ENCODE results near the gene LKAAEAR1. TPM values are rescaled to one million over a fixed set of nuclear protein-coding genes. Genes with fewer than 3 reads are reported as not detected.

LKAAEAR1 gene
- total RNA-seq, 1 donor from 2014 or later: not detected

GRCh38 chr20:64070244-64070993, 13.8 kb downstream of the LKAAEAR1 start:
- Mint-ChIP-seq H3K36me3 (ENCODE audit: insufficient read depth) (no peaks in the 10 kb centered on the region), H3K4me3 (ENCODE audit: low read depth) (no peak overlapping the region), H3K9me3 (ENCODE audit: low read depth) (no peaks in the 10 kb centered on the region), H3K27ac (no peak overlapping the region), H3K4me1 (ENCODE audit: low read depth) (no peaks in the 10 kb centered on the region), H3K27me3 (no peaks in the 10 kb centered on the region)
- TF ChIP-seq CTCF (IDR thresholded peaks at IDR 0.05; ENCODE audit: unreplicated experiment): no peak
- no peak for DNase-seq (ENCODE audit: low spot score, unreplicated experiment)

GRCh38 chr20:64069614-64070243, 14.5 kb downstream of the LKAAEAR1 start:
- DNase-seq (ENCODE audit: low spot score, unreplicated experiment): peak; percentile 66
- Mint-ChIP-seq H3K4me1 (ENCODE audit: low read depth) (peaks cover 2% of the 10 kb centered on the region), H3K27me3 (no peaks in the 10 kb centered on the region), H3K9me3 (ENCODE audit: low read depth) (no peaks in the 10 kb centered on the region), H3K36me3 (ENCODE audit: insufficient read depth) (no peaks in the 10 kb centered on the region), H3K27ac (no peak overlapping the region), H3K4me3 (ENCODE audit: low read depth) (no peak overlapping the region)
- peak; percentile 89 for TF ChIP-seq CTCF (IDR thresholded peaks at IDR 0.05; ENCODE audit: unreplicated experiment)

- no peak for DNase-seq (ENCODE audit: low spot score, unreplicated experiment)
- H3K4me3 Mint-ChIP-seq (ENCODE audit: low read depth): no peak overlapping the region
- H3K4me1 Mint-ChIP-seq (ENCODE audit: low read depth): peaks cover 3% of the 10 kb centered on the region
- no peaks in the 10 kb centered on the region for H3K9me3 Mint-ChIP-seq (ENCODE audit: low read depth)
- no peaks in the 10 kb centered on the region for H3K27me3 Mint-ChIP-seq
- no peaks in the 10 kb centered on the region for H3K36me3 Mint-ChIP-seq (ENCODE audit: insufficient read depth)
- no peak overlapping the region for H3K27ac Mint-ChIP-seq
- no peak for TF ChIP-seq CTCF (IDR thresholded peaks at IDR 0.05; ENCODE audit: unreplicated experiment)
These were observed 15.0 kb downstream of the LKAAEAR1 start for GRCh38 chr20:64069209-64069613.

- Mint-ChIP-seq H3K9me3 (ENCODE audit: low read depth) (no peaks in the 10 kb centered on the region), H3K27ac (no peak overlapping the region), H3K4me1 (ENCODE audit: low read depth) (peaks cover 9% of the 10 kb centered on the region), H3K36me3 (ENCODE audit: insufficient read depth) (no peaks in the 10 kb centered on the region), H3K27me3 (no peaks in the 10 kb centered on the region), H3K4me3 (ENCODE audit: low read depth) (no peak overlapping the region)
- no peak for DNase-seq (ENCODE audit: low spot score, unreplicated experiment)
- TF ChIP-seq CTCF (IDR thresholded peaks at IDR 0.05; ENCODE audit: unreplicated experiment): no peak
These were observed 15.6 kb downstream of the LKAAEAR1 start for GRCh38 chr20:64068386-64069208.

GRCh38 chr20:64067733-64068307, 16.4 kb downstream of the LKAAEAR1 start:
- peaks cover 9% of the 10 kb centered on the region for H3K4me1 Mint-ChIP-seq (ENCODE audit: low read depth)
- no peaks in the 10 kb centered on the region for H3K9me3 Mint-ChIP-seq (ENCODE audit: low read depth)
- no peak overlapping the region for H3K27ac Mint-ChIP-seq
- TF ChIP-seq CTCF (IDR thresholded peaks at IDR 0.05; ENCODE audit: unreplicated experiment): no peak
- H3K36me3 Mint-ChIP-seq (ENCODE audit: insufficient read depth): no peaks in the 10 kb centered on the region
- no peaks in the 10 kb centered on the region for H3K27me3 Mint-ChIP-seq
- no peak overlapping the region for H3K4me3 Mint-ChIP-seq (ENCODE audit: low read depth)
- no peak for DNase-seq (ENCODE audit: low spot score, unreplicated experiment)
